ENCODE results near the gene KLHL5. TPM values are rescaled to one million over a fixed set of nuclear protein-coding genes. Genes with fewer than 3 reads are reported as not detected.
A peak's percentile ranks its signal among the peaks of the same experiment; 100 is the strongest.

KLHL5 gene
- total and polyA plus RNA-seq, 2 of the 4 experiments (the other 2 are of a cell fraction): 58.8 to 97.7 TPM

DNA sequence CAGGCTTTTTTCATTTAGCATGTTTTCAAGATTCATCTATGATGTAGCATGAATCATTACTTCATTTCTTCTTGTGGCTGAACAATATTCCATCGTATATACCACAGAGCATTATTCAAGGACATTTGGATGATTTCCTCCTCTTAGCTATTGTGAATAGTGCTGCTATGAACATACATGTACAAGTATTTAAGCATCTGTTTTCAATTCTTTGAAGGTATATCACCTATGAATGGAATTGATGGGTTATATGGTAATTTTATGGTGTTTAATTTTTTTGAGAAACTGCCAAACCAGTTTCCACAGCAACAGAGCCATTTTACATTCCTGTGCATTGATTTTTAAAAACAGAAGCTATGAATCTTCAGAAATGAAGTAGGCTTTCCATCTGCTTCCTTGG, 84.2 kb downstream of the KLHL5 start:
- in situ Hi-C loops (cut with MboI; ENCODE audit: low sequenced_read_pairs) (no loop called here), intact Hi-C loops (cut with micrococcal nuclease) (no loop called here), dilution Hi-C loops (cut with HindIII; ENCODE audit: low sequenced_read_pairs, unreplicated experiment) (no loop called here)
- no peak for ATAC-seq (ENCODE audit: low read depth)
- no peak overlapping the region for H2AK5ac ChIP-seq (ENCODE audit: low read depth, low read length)
- H3K4me3 ChIP-seq (ENCODE audit: insufficient read depth, low read depth, low read length): no peak overlapping the region
- no peak overlapping the region for H3K4me2 ChIP-seq (ENCODE audit: low read depth, low read length)
- H2BK20ac ChIP-seq (ENCODE audit: low read depth, low read length): no peak overlapping the region
- no peak overlapping the region for H4K8ac ChIP-seq (ENCODE audit: low read depth in 2 of 2, low read length in 2 of 2)
- CTCF ChIA-PET: no interaction called here
- no peak overlapping the region for H2AK9ac ChIP-seq (replicated peaks; ENCODE audit: low read depth, low read length, poor library complexity)
- no peak overlapping the region for H2BK5ac ChIP-seq (ENCODE audit: low read depth, low read length, poor library complexity, severe bottlenecking)
- peaks cover 2% of the 10 kb centered on the region; the same call in 1 of the 2 replicates for H3K9me1 ChIP-seq (ENCODE audit: insufficient read depth, low read length)
- no peak overlapping the region for H3K14ac ChIP-seq (replicated peaks; ENCODE audit: low read depth, low read length)
- H3K9me3 ChIP-seq (ENCODE audit: control insufficient read depth, insufficient read depth, low read length): no peaks in the 10 kb centered on the region
- no peaks in the 10 kb centered on the region for H3K27me3 ChIP-seq (ENCODE audit: control insufficient read depth, insufficient read depth, low read length)
- H4K5ac ChIP-seq (ENCODE audit: low read depth, low read length): no peak overlapping the region
- no peak overlapping the region for H3K4ac ChIP-seq (ENCODE audit: low read depth, low read length)
- TF ChIP-seq MAZ (IDR thresholded peaks at IDR 0.05; ENCODE audit: borderline replicate concordance, low read depth, low read length) (no peak), CEBPB (IDR thresholded peaks at IDR 0.05; ENCODE audit: low read depth, low read length) (no peak)
- TF ChIP-seq, protein P1, sequence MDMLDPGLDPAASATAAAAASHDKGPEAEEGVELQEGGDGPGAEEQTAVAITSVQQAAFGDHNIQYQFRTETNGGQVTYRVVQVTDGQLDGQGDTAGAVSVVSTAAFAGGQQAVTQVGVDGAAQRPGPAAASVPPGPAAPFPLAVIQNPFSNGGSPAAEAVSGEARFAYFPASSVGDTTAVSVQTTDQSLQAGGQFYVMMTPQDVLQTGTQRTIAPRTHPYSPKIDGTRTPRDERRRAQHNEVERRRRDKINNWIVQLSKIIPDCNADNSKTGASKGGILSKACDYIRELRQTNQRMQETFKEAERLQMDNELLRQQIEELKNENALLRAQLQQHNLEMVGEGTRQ (IDR thresholded peaks at IDR 0.05; ENCODE audit: low read depth, low read length): no peak
- TF ChIP-seq, protein P2, sequence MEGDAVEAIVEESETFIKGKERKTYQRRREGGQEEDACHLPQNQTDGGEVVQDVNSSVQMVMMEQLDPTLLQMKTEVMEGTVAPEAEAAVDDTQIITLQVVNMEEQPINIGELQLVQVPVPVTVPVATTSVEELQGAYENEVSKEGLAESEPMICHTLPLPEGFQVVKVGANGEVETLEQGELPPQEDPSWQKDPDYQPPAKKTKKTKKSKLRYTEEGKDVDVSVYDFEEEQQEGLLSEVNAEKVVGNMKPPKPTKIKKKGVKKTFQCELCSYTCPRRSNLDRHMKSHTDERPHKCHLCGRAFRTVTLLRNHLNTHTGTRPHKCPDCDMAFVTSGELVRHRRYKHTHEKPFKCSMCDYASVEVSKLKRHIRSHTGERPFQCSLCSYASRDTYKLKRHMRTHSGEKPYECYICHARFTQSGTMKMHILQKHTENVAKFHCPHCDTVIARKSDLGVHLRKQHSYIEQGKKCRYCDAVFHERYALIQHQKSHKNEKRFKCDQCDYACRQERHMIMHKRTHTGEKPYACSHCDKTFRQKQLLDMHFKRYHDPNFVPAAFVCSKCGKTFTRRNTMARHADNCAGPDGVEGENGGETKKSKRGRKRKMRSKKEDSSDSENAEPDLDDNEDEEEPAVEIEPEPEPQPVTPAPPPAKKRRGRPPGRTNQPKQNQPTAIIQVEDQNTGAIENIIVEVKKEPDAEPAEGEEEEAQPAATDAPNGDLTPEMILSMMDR (conservative IDR thresholded peaks at IDR 0.05; ENCODE audit: low read depth, low read length): no peak
- WGBS, 2 experiments (ENCODE audit: extremely low coverage in 2 of 2, insufficient read length in 1 of 2): no CpG with 5 or more reads among the region's 1 CpG
- H4K20me1 ChIP-seq (ENCODE audit: insufficient read depth, low read length): no peaks in the 10 kb centered on the region
- no peak overlapping the region for H4K91ac ChIP-seq (ENCODE audit: insufficient read depth, low read depth, low read length)
- H3K27ac ChIP-seq (ENCODE audit: insufficient read depth, low read length): no peak overlapping the region
- no peak overlapping the region for H2BK120ac ChIP-seq (ENCODE audit: low read depth, low read length)
- H2BK15ac ChIP-seq (ENCODE audit: low read depth, low read length): no peak overlapping the region
- H3K9ac ChIP-seq (ENCODE audit: low read depth, low read length): no peak overlapping the region
- POLR2A ChIA-PET (ENCODE audit: unreplicated experiment): no interaction called here
- BruUV-seq (replicated peaks): no TSS peak
- no peak overlapping the region for H3K23ac ChIP-seq (ENCODE audit: low read depth, low read length)
- H3K4me1 ChIP-seq (ENCODE audit: control insufficient read depth, insufficient read depth, low read length): no peaks in the 10 kb centered on the region
- DNase-seq: peak; percentile 28
- H3K36me3 ChIP-seq (ENCODE audit: control insufficient read depth, insufficient read depth, low read length): no peaks in the 10 kb centered on the region
- no peak overlapping the region for H3K56ac ChIP-seq (ENCODE audit: extremely low read depth, insufficient read depth, low read length)
- no peak overlapping the region for H2AFZ ChIP-seq (replicated peaks; ENCODE audit: low read length, poor library complexity)
- H3K18ac ChIP-seq (ENCODE audit: low read depth, low read length): no peak overlapping the region
- no peaks in the 10 kb centered on the region for H3K79me1 ChIP-seq (ENCODE audit: low read depth in 1 of 2, low read length in 2 of 2)

All from IMR-90 (cell line).